Measurements from ENCODE around the gene FBXL3. TPM values are rescaled to one million over a fixed set of nuclear protein-coding genes. Genes with fewer than 3 reads are reported as not detected.

The FBXL3 gene
- total and polyA plus RNA-seq, 2 experiments from 2014 or later = 5.0 to 14.6 TPM

- Histone ChIP-seq H2AFZ (no peak overlapping the region), H3F3A (replicated peaks; ENCODE audit: low read depth) (no peaks in the 10 kb centered on the region), H3K79me2 (replicated peaks; ENCODE audit: insufficient read depth) (no peaks in the 10 kb centered on the region), H3K4me3 (no peak overlapping the region), H4K20me1 (replicated peaks; ENCODE audit: insufficient read depth) (no peaks in the 10 kb centered on the region), H3K4me2 (no peak overlapping the region), H3K4me1 (ENCODE audit: insufficient read depth) (no peaks in the 10 kb centered on the region), H3K36me3 (ENCODE audit: insufficient read depth) (peaks cover 9% of the 10 kb centered on the region), H3K27me3 (ENCODE audit: insufficient read depth) (no peaks in the 10 kb centered on the region), H3K27ac (ENCODE audit: low read depth) (no peak overlapping the region), H3K9me2 (ENCODE audit: insufficient read depth) (no peaks in the 10 kb centered on the region)
- Mint-ChIP-seq H3K36me3 (ENCODE audit: low read depth) (peaks cover 23% of the 10 kb centered on the region), H3K4me3 (no peak overlapping the region), H3K4me1 (no peaks in the 10 kb centered on the region), H3K27me3 (ENCODE audit: insufficient read depth, low read depth, poor library complexity) (no peaks in the 10 kb centered on the region), H3K27ac (no peak overlapping the region), H3K9me3 (peaks cover 47% of the 10 kb centered on the region)
- DNase-seq (ENCODE audit: low spot score) (no peak), ATAC-seq (no peak)
- TF ChIP-seq ZNF462 (CRISPR knock-in tag; IDR thresholded peaks at IDR 0.05) (no peak), CREB1 (CRISPR knock-in tag; IDR thresholded peaks at IDR 0.05; ENCODE audit: low read depth) (no peak), ZNF331 (CRISPR knock-in tag; IDR thresholded peaks at IDR 0.05; ENCODE audit: low read depth) (no peak), STAT1 (IDR thresholded peaks at IDR 0.05; ENCODE audit: unreplicated experiment) (no peak), EZH2 (IDR thresholded peaks at IDR 0.05; ENCODE audit: low read depth, unreplicated experiment) (no peak), REST (IDR thresholded peaks at IDR 0.05; ENCODE audit: unreplicated experiment) (no peak), ZNF114 (CRISPR knock-in tag; IDR thresholded peaks at IDR 0.05) (no peak), POLR2AphosphoS5 (IDR thresholded peaks at IDR 0.05; ENCODE audit: low read depth) (no peak), NANOG (IDR thresholded peaks at IDR 0.05; ENCODE audit: borderline replicate concordance) (no peak), EZH2phosphoT487 (IDR thresholded peaks at IDR 0.05; ENCODE audit: unreplicated experiment) (no peak), JUNB (IDR thresholded peaks at IDR 0.05; ENCODE audit: unreplicated experiment) (no peak)
- TF ChIP-seq, protein P1, sequence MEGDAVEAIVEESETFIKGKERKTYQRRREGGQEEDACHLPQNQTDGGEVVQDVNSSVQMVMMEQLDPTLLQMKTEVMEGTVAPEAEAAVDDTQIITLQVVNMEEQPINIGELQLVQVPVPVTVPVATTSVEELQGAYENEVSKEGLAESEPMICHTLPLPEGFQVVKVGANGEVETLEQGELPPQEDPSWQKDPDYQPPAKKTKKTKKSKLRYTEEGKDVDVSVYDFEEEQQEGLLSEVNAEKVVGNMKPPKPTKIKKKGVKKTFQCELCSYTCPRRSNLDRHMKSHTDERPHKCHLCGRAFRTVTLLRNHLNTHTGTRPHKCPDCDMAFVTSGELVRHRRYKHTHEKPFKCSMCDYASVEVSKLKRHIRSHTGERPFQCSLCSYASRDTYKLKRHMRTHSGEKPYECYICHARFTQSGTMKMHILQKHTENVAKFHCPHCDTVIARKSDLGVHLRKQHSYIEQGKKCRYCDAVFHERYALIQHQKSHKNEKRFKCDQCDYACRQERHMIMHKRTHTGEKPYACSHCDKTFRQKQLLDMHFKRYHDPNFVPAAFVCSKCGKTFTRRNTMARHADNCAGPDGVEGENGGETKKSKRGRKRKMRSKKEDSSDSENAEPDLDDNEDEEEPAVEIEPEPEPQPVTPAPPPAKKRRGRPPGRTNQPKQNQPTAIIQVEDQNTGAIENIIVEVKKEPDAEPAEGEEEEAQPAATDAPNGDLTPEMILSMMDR (conservative IDR thresholded peaks at IDR 0.05; ENCODE audit: low read depth in 2 of 2) = no peak
- TF ChIP-seq, protein P2, sequence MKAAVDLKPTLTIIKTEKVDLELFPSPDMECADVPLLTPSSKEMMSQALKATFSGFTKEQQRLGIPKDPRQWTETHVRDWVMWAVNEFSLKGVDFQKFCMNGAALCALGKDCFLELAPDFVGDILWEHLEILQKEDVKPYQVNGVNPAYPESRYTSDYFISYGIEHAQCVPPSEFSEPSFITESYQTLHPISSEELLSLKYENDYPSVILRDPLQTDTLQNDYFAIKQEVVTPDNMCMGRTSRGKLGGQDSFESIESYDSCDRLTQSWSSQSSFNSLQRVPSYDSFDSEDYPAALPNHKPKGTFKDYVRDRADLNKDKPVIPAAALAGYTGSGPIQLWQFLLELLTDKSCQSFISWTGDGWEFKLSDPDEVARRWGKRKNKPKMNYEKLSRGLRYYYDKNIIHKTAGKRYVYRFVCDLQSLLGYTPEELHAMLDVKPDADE (IDR thresholded peaks at IDR 0.05) = no peak
Observed at GRCh38 chr13:76958841-76959432, 68.0 kb downstream of the FBXL3 start.
